Spleen (tissue), 11 donors: ENCODE data around the gene TP53BP1. TPM values are rescaled to one million over a fixed set of nuclear protein-coding genes. Genes with fewer than 3 reads are reported as not detected.

ENCODE experiments used
- DNase-seq: peaks from one replicate; pipeline ENCODE4 v3.0.0-alpha.2; 2020
- H3K27ac ChIP-seq, 8 donors: fragments of 200-600 bp; sonication (generic) in 7 of 8; 1 replicate in 4 of 8; 2 replicates in 4 of 8; pipeline versions ENCODE4 v1.5.0 to v1.8.0; 2016 to 2021; ENCODE audit warnings: inconsistent platforms in 4 of 8, mild to moderate bottlenecking in 4 of 8, moderate library complexity in 1 of 8
- H3K27me3 ChIP-seq, 7 donors: fragments of 200-600 bp; sonication (generic) in 6 of 7; replicated peaks in 1 of 7; 1 replicate in 4 of 7; 2 replicates in 3 of 7; pipeline versions ENCODE4 v1.5.0 to v1.8.0; 2016 to 2021; ENCODE audit warnings: inconsistent platforms in 3 of 7, mild to moderate bottlenecking in 1 of 7
- H3K36me3 ChIP-seq, 6 donors: fragments of 200-600 bp; sonication (generic) in 5 of 6; 1 replicate in 4 of 6; 2 replicates in 2 of 6; pipeline versions ENCODE4 v1.5.0 to v1.8.0; 2016 to 2021; ENCODE audit warnings: inconsistent platforms in 2 of 6
- H3K4me1 ChIP-seq, 6 donors: fragments of 200-600 bp; sonication (generic) in 5 of 6; 1 replicate in 3 of 6; 2 replicates in 3 of 6; pipeline versions ENCODE4 v1.5.0 to v1.8.0; 2016 to 2021; ENCODE audit warnings: inconsistent platforms in 3 of 6
- H3K4me3 ChIP-seq, 8 donors: fragments of 200-600 bp; sonication (generic) in 7 of 8; 1 replicate in 4 of 8; 2 replicates in 4 of 8; pipeline versions ENCODE4 v1.5.0 to v1.8.0; 2016 to 2021; ENCODE audit warnings: inconsistent platforms in 4 of 8, mild to moderate bottlenecking in 4 of 8, moderate library complexity in 2 of 8
- H3K9me3 ChIP-seq, 8 donors: fragments of 200-600 bp; sonication (generic) in 7 of 8; 1 replicate in 4 of 8; 2 replicates in 4 of 8; pipeline versions ENCODE4 v1.5.0 to v1.8.0; 2016 to 2021; ENCODE audit warnings: inconsistent platforms in 4 of 8
- CTCF ChIP-seq, 11 experiments: fragments of 200-600 bp in 7 of 11; fragments of 450-650 bp in 4 of 11; sonication (generic) in 4 of 11; IDR thresholded peaks in 8 of 11; conservative IDR thresholded peaks in 3 of 11; 1 replicate in 7 of 11; 2 replicates in 4 of 11; pipeline versions ENCODE4 v1.4.0 to v1.8.0; 2016 to 2021; ENCODE audit warnings: antibody characterized with exemption in 11 of 11, inconsistent platforms in 4 of 11, mild to moderate bottlenecking in 1 of 11
- POLR2A ChIP-seq, 3 donors: fragments of 450-650 bp; IDR thresholded peaks; one replicate each; pipeline ENCODE4 v1.5.1; 2017; ENCODE audit warnings: antibody characterized with exemption in 3 of 3, mild to moderate bottlenecking in 1 of 3
- POLR2AphosphoS5 ChIP-seq, 3 donors: sonication (generic); formaldehyde crosslinking; IDR thresholded peaks; one replicate each; pipeline ENCODE4 v1.5.1; 2017; ENCODE audit warnings: antibody characterized with exemption in 3 of 3
- WGBS, 5 donors: extraction: QIAGEN DNeasy Blood & Tissue Kit in 3 of 5; methylation state at CpG; one replicate each; pipeline versions ENCODE4 v1.1.5 to v1.1.7; 2013 to 2018; 5-methylcytosine and 5-hydroxymethylcytosine counted together
- intact Hi-C: fragments of 100-400 bp; cut with DNase I; formaldehyde crosslinking; loops from one replicate; pipeline ENCODE4 v1.15.0; 2023; ENCODE audit warnings: low total_unique reads
- polyA plus RNA-seq, 3 donors: library from polyadenylated mRNA; stranded (reverse); fragments of 200-250 nt; gene quantifications; one replicate each; pipeline ENCODE4 v1.2.1, GENCODE V29; 2013
- total RNA-seq, 7 donors: library from RNA; depleted of rRNA in 3 of 7; stranded (reverse); fragments of >200 nt in 3 of 7; fragmentation: NEBNext Ultra II Directional in 4 of 7; extraction: Animal tissue kit (Norgen Biotek cat#: 25700) in 4 of 7; gene quantifications; one replicate each; pipeline versions ENCODE4 v1.1.0 to v1.2.1, GENCODE V29; 2016 to 2021
- donor health status: healthy with polysubstance abuse.
- donor health status: DM: no; HTN: no; CAD: no; lungs with moderate emphysema.
- donor health status: DM: no; HTN: no; CAD: no.
- donor health status: Bipolar disorder and iron deficiency.
- donor health status: healthy.
- donor health status: DM: no; HTN: no; CAD: no.
- donor health status: DM: yes; HTN: yes; CAD: no.

Gene TP53BP1
- total and polyA plus RNA-seq, 10 donors, result 7.2 to 55.4 (median 41.1) TPM

- Histone ChIP-seq H3K4me3 (no peak overlapping the region), H3K36me3 (peaks cover 5 to 99% (median 75%) of the 10 kb centered on the region in 6 donors), H3K4me1 (no peaks in the 10 kb centered on the region), H3K9me3 (no peaks in the 10 kb centered on the region), H3K27me3 (no peaks in the 10 kb centered on the region), H3K27ac (no peak overlapping the region)
- intact Hi-C loops, result loop anchor here (10.0 kb wide), 1 partner anchor 59 kb away; no protein-coding TSS in a partner anchor
- 88 to 100% (median 96%) methylated on average over 15 to 25 of the region's 25 CpGs for WGBS, 5 donors
- DNase-seq, result no peak
- TF ChIP-seq CTCF (IDR thresholded peaks at IDR 0.05 in 8 of 11, conservative IDR thresholded peaks at IDR 0.05 in 3 of 11) (no peak), POLR2AphosphoS5 (IDR thresholded peaks at IDR 0.05) (no peak), POLR2A (IDR thresholded peaks at IDR 0.05) (no peak)
Observed at GRCh38 chr15:43473885-43474284, 19.1 kb downstream of the TP53BP1 start.

GRCh38 chr15:43471975-43472374 is 21.0 kb downstream of the TP53BP1 start:
- Histone ChIP-seq H3K4me3 (no peak overlapping the region), H3K9me3 (no peaks in the 10 kb centered on the region), H3K27ac (no peak overlapping the region), H3K27me3 (no peaks in the 10 kb centered on the region), H3K36me3 (peaks cover 5 to 99% (median 71%) of the 10 kb centered on the region in 6 donors), H3K4me1 (no peaks in the 10 kb centered on the region)
- no peak for DNase-seq
- intact Hi-C loops, result loop anchor here (10.0 kb wide), 1 partner anchor 57 kb away; no protein-coding TSS in a partner anchor
- TF ChIP-seq POLR2A (IDR thresholded peaks at IDR 0.05) (no peak), CTCF (IDR thresholded peaks at IDR 0.05 in 8 of 11, conservative IDR thresholded peaks at IDR 0.05 in 3 of 11) (no peak), POLR2AphosphoS5 (IDR thresholded peaks at IDR 0.05) (no peak)

- TF ChIP-seq POLR2A (IDR thresholded peaks at IDR 0.05), result no peak
- TF ChIP-seq CTCF (IDR thresholded peaks at IDR 0.05 in 8 of 11, conservative IDR thresholded peaks at IDR 0.05 in 3 of 11), result no peak
- no peak for TF ChIP-seq POLR2AphosphoS5 (IDR thresholded peaks at IDR 0.05)
- DNase-seq, result no peak
- Histone ChIP-seq H3K36me3 (peaks cover 5 to 99% (median 62%) of the 10 kb centered on the region in 6 donors), H3K4me3 (no peak overlapping the region), H3K27me3 (no peaks in the 10 kb centered on the region), H3K9me3 (no peaks in the 10 kb centered on the region), H3K27ac (no peak overlapping the region), H3K4me1 (no peaks in the 10 kb centered on the region)
- intact Hi-C loops, result loop anchor here (10.0 kb wide), 1 partner anchor 55 kb away; no protein-coding TSS in a partner anchor
- 81 to 93% (median 85%) methylated on average over 3 of the region's 3 CpGs for WGBS, 5 donors
Observed at GRCh38 chr15:43469867-43470266, 23.1 kb downstream of the TP53BP1 start.

GRCh38 chr15:43465100-43465499 is 27.9 kb downstream of the TP53BP1 start:
- intact Hi-C loops, result no loop called here
- TF ChIP-seq POLR2A (IDR thresholded peaks at IDR 0.05), result no peak
- no peak for TF ChIP-seq POLR2AphosphoS5 (IDR thresholded peaks at IDR 0.05)
- no peak for TF ChIP-seq CTCF (IDR thresholded peaks at IDR 0.05 in 8 of 11, conservative IDR thresholded peaks at IDR 0.05 in 3 of 11)
- 38 to 77% (median 65%) methylated on average over 2 of the region's 2 CpGs for WGBS, 5 donors

More at GRCh38 chr15:43465100-43465499, 27.9 kb downstream of the TP53BP1 start:
- Histone ChIP-seq H3K27ac (no peak overlapping the region), H3K27me3 (no peaks in the 10 kb centered on the region), H3K4me3 (no peak overlapping the region), H3K4me1 (no peaks in the 10 kb centered on the region), H3K36me3 (peaks cover 0 to 98% (median 49%) of the 10 kb centered on the region in 6 donors), H3K9me3 (no peaks in the 10 kb centered on the region)
- no peak for DNase-seq
